NCI-H524 (cell line): ENCODE results near the gene TMEM59L.

Experiments used
- DNase-seq, 2 experiments: peaks; one replicate each; lab custom pipeline; 2025; lab: John Stamatoyannopoulos, UW

Gene TMEM59L

DNA sequence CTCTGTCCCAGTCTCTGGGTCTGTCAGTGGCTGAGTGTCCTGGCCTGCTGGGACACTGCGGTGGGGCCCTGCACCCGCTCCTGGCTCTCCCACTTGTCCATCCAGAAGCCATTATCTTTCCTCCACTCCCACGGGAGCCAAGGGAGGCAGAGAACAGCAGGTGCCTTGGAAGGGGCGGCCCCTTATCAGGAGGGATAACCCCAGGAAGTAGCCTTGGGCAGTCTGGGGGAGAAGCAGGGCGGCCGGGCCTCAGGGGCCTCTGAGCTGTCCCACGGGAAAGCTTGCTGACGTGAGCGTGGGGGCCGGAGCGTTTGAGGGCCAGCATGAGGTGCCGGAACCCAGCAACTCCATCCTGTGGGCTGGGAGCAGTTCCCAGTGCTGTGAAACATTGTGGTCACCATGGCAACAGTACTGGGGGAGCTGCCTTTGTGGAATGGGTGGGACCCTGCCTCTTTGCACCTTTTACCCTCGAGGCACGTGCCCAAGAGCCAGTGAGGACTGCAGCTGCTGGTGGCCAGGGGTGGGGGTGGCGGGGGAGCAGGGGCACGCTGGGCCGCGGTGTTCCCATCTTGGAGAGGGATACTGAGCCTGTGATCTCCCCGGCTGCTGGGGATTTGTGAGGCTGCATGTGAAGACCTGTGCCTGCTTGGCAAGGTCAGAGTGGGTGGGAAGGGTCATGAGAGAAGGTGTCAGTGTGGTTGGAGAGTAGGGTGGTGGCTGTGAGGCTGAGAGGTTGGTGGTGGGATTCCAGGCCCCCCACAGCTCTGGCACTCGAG, 45.1 kb downstream of the TMEM59L start:
- no peak for DNase-seq

DNA sequence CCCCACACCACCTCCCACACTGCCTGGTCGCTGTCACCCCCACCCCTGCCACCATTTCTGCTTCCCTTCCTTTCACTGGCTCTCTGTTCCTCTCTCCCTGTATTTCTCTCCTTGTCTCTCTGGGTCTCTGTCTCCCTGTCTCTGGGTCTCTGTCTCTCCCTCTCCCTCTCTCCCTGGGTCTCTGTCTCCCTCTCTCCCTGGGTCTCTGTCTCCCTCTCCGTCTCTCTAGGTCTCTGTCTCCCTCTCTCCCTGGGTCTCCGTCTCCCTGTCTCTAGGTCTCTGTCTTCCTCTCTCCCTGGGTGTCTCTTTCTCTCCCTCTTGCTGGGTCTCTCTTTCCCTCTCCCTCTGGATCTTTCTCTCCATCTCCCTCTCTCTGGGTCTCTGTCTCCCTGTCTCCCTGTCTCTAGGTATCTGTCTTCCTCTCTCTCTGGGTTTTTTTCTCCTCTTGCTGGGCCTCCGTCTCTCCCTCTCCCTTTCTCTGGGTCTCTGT, 45.7 kb downstream of the TMEM59L start:
- no peak for DNase-seq

DNA sequence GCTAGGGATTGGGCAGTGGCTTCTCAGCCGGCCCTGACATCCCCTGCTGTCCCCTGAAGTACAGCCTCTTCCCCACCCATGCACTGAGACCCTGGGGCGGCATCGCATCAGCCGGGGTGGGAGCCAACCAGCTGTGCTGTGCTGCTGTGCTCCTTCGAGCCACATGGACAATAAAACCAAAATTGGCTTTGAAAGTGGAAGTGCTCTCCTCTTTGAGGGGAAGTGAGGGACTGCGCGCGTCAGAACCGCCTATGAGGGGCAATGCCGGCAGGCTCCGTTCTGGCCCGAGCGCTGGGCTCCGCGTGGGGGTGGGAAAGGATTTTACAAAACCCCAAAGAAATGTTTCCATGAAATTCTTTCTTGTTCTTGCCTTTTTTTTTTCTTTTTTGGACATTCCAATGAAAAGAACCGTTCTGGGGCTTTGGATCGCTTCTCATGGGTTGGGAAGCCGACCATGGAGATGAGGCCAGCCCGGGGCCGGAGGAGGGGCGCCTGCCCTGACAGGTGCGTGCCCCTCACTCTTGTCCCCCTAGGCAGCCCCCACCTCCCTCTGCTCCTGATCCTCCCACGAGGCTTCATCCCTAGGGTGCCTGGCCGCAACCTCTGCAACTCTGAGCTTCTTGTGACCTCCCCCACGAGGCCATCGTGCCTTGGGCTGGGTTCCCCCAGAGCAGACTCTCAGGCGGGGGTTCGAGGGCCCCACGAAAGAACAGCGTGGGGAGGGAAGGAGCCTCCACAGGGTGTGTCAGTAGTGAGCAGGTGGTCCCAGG, 46.8 kb downstream of the TMEM59L start:
- DNase-seq, result no peak

DNA sequence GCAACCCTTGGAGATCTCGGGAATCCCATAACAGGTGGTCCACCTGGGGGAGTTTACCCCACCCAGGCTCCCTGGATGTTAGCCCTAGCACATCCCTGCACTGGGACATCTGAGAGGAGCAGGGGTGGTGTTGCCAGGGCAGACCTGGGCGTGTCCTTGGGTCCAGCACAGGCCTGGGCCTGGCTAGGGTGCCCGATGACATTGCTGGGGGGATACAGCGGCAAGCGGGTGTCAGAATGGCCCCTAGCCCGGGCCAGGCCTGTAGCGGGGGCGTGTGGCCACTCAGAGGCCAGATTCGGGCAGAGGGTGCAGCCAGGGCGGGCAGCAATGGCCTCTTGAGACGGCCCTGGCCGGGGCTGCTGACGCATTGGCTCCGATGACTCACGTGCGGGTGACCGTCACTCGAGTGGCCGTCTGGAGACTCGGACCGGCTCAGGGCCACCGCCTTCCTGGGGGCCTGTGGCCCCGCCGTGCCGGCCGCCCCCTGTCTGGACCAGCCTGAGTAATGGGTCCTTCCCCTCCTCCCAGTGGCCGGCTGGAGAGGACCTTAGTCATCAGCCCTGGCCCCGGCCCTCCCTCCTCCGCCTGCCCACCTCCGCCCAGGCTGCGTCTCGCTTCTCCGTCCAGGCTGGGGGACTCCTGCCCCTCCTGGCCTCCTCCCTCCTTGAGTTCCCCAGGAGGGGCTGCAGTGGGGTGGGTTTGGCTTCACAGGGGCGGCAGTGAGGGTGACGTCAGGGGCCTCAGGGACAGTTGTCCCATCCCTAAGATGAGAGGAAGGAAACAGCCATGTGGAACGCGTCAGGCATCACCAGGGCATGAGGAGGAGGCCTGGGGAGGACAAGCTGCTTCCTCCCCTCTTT, 47.6 kb downstream of the TMEM59L start:
- DNase-seq, result no peak

DNA sequence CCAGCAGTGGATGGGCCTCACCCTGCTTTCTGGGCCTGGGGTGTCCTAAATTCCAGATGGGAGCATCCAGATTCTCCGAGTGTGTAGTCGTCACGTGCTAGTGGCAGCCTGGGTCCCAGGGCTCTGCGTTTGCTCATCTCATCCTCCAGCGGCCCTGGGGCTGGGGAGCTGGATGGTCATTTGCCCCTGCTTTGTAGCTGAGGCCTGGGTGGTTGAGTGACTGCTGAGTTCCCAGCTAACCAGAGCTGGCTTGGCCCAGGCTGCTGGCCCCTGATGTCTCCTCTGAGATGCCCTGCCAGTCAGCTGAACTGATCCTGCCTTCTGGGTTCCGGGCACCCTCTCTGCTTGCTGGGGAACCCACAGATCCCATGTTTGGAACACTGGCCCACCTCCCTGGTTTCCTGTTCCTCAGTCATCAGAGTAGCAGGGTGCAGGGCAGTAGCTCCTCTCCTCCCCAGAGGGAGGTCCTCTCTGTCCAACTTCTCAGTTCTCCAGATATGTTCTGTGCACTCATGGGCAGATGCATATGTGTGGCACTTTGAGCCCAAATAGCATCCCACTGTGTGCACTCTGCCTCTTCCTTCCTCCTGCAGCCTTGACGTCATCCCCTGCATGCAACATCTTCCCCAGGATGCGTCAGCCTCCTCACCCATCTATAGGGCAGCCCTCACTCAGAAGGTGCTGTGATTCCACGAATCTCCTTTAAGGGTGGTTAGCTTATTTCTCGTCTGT, 48.4 kb downstream of the TMEM59L start:
- DNase-seq, result no peak

DNA sequence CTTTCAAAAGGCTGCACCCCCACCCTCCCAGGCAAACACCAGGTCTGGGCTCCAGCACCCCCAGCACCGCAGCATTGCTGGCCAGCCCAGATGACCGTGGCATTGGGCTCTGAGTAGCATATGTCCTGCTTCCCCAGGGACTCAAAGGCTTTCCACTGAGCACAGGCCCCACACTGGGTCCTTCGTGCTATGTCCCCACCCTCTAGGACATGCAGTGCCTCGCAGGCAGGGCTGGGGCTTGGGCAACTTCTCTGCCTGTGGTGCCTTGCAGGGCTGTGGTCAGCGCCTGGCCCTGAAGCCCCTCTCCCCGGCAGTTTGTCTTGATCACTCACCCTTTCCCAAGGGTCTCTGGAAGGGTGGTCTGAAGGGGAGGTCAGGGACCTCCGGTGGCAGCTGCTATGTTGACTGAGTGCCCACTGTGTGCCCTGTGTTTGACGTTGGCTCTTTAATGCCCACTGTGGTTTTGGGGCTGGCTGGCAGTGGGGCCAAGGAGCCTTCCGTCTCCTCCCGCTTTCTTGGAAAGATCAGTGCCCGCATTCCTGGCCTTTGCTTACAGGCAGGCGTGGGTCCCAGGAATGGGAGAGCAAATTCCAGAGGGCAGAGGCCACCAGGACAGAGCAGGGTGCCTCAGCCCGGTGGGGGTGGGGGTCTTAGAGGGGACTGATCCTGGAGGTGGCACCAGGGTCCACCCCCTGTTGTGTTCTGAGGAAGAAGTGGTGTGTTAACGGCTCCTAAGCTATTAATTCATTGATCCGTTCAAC, 50.5 kb downstream of the TMEM59L start:
- peak in 1 of 2 experiments; percentile 29 for DNase-seq

DNA sequence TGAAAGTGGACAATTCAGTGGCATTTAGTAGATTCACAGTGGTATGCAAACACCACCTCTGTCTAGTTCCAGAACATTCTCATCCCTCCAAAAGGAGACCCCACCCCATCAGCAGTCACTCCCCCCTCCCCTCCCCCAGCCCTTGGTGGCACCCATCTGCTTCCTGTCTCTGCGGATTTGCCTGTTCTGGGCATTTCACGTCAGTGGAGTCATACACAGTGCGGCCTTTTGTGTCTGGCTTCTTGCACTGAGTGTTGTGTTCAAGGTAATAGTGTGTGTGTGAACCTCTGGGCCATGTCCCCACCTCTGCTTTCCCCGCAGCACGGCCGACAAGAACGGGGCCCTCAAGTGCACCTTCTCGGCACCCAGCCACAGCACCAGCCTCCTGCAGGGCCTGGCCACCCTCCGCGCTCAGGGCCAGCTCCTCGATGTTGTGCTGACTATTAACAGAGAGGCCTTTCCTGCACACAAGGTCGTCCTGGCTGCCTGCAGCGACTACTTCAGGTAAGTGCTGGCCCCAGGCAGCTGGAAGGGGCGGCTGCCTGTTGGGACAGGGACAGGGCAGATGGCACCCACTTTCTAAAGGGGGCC, 51.4 kb downstream of the TMEM59L start:
- DNase-seq, result peak; percentile 73 to 87

DNA sequence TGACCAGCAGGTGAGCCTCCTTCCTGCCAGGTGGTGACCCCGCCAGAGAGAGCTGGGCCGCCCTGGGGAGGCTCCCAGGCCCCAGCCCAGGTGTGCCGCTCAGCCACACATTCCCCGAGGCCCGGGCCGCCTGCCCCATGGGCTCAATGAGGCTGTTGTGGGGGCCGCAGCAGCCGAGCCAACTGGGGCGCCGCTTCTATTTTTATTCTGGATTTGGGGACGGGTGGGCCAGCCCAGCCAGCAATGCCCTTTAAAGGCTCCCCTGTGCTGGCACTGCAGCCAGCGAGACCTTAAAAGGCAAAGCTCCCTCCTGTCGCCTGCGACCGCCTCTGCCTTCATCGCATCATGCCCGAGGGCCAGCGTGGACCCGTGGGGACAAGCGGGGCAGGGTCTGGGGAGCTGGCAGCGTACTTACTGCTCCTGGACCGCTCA, 53.1 kb downstream of the TMEM59L start:
- no peak for DNase-seq

DNA sequence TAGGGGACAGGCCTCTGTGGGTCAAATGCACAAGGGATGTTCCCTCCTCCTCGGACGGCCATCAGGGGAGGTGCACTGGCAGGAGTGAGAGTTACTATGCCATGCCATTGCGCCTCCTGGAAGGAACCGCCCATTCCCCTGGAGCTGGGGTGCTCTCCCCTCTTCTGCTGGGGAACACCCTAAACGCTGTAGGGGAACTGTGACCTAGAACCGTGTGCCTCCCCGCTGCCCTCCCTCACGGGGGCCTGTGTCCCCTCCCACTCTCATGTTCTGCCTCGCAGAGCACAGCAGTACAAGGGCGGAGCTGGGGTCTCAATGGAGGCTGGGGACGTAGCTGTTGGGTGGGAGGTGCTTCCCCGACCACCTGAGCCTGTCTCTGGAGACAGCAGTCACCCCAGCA, 53.6 kb downstream of the TMEM59L start:
- DNase-seq, result no peak

DNA sequence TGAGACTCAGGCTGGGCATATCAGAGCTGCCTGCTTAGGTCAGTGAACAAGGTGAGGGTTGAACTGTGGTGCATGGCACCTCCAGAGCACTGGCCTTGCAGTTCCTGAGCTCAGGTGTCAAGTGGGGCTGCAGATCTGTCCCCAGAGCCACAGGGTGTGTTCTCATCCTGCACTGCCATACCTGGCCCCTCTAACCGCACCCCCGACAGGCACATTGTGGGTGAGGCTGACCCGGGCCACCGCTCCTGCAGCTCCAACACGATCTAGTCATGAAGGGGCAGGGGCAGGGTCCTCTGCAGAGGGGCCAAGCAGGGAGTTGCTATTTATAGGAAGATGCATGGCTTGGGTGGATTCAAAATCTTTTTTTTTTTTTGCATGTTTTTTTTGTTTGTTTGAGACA, 54.1 kb downstream of the TMEM59L start:
- no peak for DNase-seq

DNA sequence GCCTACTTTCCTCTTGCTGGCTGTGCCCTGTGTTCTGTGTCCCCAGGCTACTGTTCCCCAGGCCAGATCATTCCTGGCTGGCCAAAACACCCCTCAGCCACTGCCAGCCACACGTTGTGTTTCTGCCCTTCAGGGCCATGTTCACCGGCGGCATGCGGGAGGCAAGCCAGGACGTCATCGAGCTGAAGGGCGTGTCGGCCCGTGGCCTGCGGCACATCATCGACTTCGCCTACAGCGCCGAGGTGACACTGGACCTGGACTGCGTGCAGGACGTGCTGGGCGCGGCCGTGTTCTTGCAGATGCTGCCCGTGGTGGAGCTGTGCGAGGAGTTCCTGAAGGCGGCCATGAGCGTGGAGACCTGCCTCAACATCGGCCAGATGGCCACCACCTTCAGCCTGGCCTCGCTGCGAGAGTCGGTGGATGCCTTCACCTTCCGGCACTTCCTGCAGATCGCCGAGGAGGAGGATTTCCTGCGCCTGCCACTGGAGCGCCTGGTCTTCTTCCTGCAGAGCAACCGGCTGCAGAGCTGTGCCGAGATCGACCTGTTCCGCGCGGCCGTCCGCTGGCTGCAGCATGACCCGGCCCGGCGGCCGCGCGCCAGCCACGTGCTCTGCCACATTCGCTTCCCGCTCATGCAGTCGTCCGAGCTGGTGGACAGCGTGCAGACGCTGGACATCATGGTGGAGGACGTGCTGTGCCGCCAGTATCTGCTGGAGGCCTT, 55.0 kb downstream of the TMEM59L start:
- no peak for DNase-seq

DNA sequence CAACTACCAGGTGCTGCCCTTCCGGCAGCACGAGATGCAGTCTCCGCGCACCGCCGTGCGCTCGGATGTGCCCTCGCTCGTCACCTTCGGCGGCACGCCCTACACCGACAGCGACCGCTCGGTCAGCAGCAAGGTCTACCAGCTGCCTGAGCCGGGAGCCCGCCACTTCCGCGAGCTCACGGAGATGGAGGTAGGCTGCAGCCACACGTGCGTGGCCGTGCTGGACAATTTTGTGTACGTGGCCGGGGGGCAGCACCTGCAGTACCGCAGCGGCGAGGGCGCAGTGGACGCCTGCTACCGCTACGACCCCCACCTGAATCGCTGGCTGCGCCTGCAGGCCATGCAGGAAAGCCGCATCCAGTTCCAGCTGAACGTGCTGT, 55.6 kb downstream of the TMEM59L start:
- no peak for DNase-seq

DNA sequence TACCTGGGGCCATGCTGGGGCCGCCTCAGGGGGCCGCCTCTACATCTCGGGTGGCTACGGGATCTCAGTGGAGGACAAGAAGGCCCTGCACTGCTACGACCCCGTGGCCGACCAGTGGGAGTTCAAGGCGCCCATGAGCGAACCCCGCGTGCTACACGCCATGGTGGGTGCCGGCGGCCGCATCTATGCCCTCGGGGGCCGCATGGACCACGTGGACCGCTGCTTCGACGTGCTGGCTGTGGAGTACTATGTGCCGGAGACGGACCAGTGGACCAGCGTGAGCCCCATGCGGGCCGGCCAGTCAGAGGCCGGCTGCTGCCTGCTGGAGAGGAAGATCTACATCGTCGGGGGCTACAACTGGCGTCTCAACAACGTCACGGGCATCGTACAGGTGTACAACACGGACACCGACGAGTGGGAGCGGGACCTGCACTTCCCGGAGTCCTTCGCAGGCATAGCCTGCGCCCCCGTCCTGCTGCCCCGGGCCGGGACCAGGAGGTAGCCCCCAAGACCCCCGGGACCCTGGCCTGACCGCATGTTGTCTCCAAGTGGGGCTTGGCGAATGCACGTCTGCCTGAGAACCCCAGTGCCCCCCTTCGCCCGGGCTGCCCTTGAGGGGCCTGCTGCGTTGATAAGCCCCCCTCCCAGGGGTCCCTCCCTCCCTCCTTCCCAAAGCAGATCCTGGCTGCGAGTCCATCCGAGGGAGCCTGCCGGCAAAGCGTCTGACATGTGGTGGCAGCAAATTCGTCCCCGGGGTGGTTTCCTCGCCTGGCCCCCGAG, 56.3 kb downstream of the TMEM59L start:
- no peak for DNase-seq

DNA sequence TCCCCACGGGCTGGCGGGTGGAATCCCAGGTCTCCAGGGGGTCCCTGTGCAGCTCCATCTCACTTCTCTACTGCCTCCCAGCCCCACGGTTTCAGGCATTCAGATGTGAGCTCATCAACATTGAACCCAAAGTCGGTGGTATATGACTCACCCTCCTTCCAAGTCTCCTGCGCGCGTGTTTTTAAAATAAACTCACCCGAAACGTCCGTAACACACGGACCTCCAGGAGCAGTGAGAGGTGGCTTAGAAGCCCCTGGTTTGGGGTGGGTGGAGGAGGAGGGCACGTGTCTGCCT, 56.8 kb downstream of the TMEM59L start:
- no peak for DNase-seq

DNA sequence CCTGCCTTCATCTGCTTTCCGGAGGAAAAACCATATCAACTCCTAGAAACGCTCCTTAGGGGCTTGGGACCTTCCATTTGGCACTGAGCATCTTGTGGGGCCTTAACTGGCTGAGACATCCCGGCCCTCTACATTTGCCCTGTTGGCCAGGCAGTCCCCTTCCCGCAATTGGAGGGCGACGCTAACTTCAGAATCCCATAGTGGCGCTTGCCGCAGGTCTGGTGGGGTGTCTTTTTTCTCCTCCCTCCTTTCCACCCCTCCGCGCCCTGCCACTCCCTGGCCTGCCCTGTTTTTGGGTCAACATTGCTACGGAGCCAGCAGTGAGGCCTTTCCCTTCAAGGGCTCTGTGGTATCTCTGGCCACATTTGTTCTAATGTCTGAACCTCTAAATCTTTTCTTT, 57.2 kb downstream of the TMEM59L start:
- DNase-seq, result no peak

DNA sequence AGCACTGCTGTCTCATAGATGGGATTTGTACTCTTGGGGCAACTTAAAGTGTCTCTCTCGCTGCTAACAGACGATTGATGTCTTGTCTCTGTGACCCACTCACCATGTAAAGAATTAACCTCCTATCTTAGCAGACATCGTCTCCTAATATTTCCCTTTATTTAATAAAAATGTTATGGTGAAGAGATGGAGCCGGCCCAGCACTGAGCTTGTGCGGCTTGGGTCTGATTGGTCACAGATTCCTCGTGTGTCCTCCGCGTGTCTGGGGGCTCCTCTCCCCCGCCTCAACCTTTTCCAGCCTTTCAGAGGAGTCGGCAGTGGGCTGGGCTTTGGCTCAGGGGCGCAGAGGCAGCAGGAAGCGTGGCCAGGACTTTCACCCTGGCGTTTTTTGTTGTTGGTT, 57.6 kb downstream of the TMEM59L start:
- DNase-seq, result no peak
